Measurements from ENCODE around the gene KIF13A.

- no peak for TF ChIP-seq CTCF (IDR thresholded peaks at IDR 0.05; ENCODE audit: low read depth, low read length)
- no peak for TF ChIP-seq EZH2phosphoT487 (IDR thresholded peaks at IDR 0.05; ENCODE audit: low read depth)
Measured at GRCh38 chr6:17907406-17908229, 79.8 kb downstream of the KIF13A start.
